IMR-90 (cell line): Measurements from ENCODE around the gene RBFOX1. TPM values are rescaled to one million over a fixed set of nuclear protein-coding genes. Genes with fewer than 3 reads are reported as not detected.

Experiments
- ATAC-seq: fragments of 200-7000 bp; cut with Tn5 transposase; 2 replicates; pipeline ENCODE4 v1.9.1; 2020; ENCODE audit warnings: low read depth, mild to moderate bottlenecking, moderate library complexity
- BruUV-seq: library from RNA; stranded (reverse); fragments of 400-500 nt; replicated peaks from 2 replicates; lab custom pipeline; 2021; lab: Mats Ljungman, UMichigan
- CTCF ChIA-PET: fragments of 300-600 bp; formaldehyde crosslinking; extraction: SDS; loops from one replicate; lab custom pipeline; 2021; ENCODE audit warnings: antibody characterized with exemption; lab: Yijun Ruan, JAX
- POLR2A ChIA-PET: fragments of 300-600 bp; sonication (Branson Sonifier 250); formaldehyde crosslinking; loops from one replicate; lab custom pipeline; 2022; ENCODE audit warnings: antibody characterized with exemption; ENCODE audit not compliant: unreplicated experiment; lab: Charles Lee
- DNase-seq: peaks from one replicate; pipeline ENCODE4 v3.0.0; 2013
- H2AFZ ChIP-seq: replicated peaks from 2 replicates; pipeline ENCODE3; 2013; ENCODE audit warnings: low read length, mild to moderate bottlenecking; ENCODE audit not compliant: poor library complexity
- H2AK5ac ChIP-seq: 2 replicates; pipeline ENCODE4 v1.6.1; 2013; ENCODE audit warnings: low read depth, low read length, inconsistent platforms
- H2AK9ac ChIP-seq: replicated peaks from 2 replicates; pipeline ENCODE3; 2013; ENCODE audit warnings: mild to moderate bottlenecking, low read depth, low read length, moderate library complexity; ENCODE audit not compliant: poor library complexity
- H2BK120ac ChIP-seq: 2 replicates; pipeline ENCODE4 v1.6.1; 2013; ENCODE audit warnings: low read depth, low read length, inconsistent platforms
- H2BK15ac ChIP-seq: 3 replicates; pipeline ENCODE4 v1.6.1; 2013; ENCODE audit warnings: low read depth, low read length, inconsistent platforms
- H2BK20ac ChIP-seq: 2 replicates; pipeline ENCODE4 v1.6.1; 2013; ENCODE audit warnings: low read depth, mild to moderate bottlenecking, inconsistent platforms, low read length, moderate library complexity
- H2BK5ac ChIP-seq: 2 replicates; pipeline ENCODE4 v1.6.1; 2013; ENCODE audit warnings: mild to moderate bottlenecking, low read depth, low read length, inconsistent platforms; ENCODE audit not compliant: poor library complexity, severe bottlenecking
- H3K14ac ChIP-seq: replicated peaks from 2 replicates; pipeline ENCODE4 v1.6.1; 2013; ENCODE audit warnings: low read depth, low read length, inconsistent platforms
- H3K18ac ChIP-seq: 2 replicates; pipeline ENCODE4 v1.6.1; 2013; ENCODE audit warnings: low read depth, low read length, control low read depth
- H3K23ac ChIP-seq: 2 replicates; pipeline ENCODE4 v1.6.1; 2013; ENCODE audit warnings: low read depth, low read length, inconsistent platforms
- H3K27ac ChIP-seq: 2 replicates; pipeline ENCODE4 v1.5.1; 2013; ENCODE audit warnings: mild to moderate bottlenecking, control low read depth, low read length; ENCODE audit not compliant: insufficient read depth
- H3K27me3 ChIP-seq: 2 replicates; pipeline ENCODE4 v1.6.1; 2013; ENCODE audit warnings: low read length; ENCODE audit not compliant: control insufficient read depth, insufficient read depth
- H3K36me3 ChIP-seq: 2 replicates; pipeline ENCODE4 v1.6.1; 2013; ENCODE audit warnings: low read length, mixed read lengths; ENCODE audit not compliant: control insufficient read depth, insufficient read depth
- H3K4ac ChIP-seq: 2 replicates; pipeline ENCODE4 v1.6.1; 2013; ENCODE audit warnings: low read depth, low read length, inconsistent platforms
- H3K4me1 ChIP-seq: 2 replicates; pipeline ENCODE4 v1.6.1; 2013; ENCODE audit warnings: low read length, mixed read lengths; ENCODE audit not compliant: control insufficient read depth, insufficient read depth
- H3K4me2 ChIP-seq: 2 replicates; pipeline ENCODE4 v1.6.1; 2013; ENCODE audit warnings: low read depth, mild to moderate bottlenecking, control low read depth, low read length, moderate library complexity
- H3K4me3 ChIP-seq: 2 replicates; pipeline ENCODE4 v1.5.1; 2013; ENCODE audit warnings: low read depth, mild to moderate bottlenecking, control low read depth, low read length, moderate library complexity; ENCODE audit not compliant: insufficient read depth
- H3K56ac ChIP-seq: 2 replicates; pipeline ENCODE4 v1.6.1; 2013; ENCODE audit warnings: low read length, inconsistent platforms; ENCODE audit not compliant: insufficient read depth; ENCODE audit errors: extremely low read depth
- H3K79me1 ChIP-seq, 2 experiments: 2 replicates each; pipeline ENCODE4 v1.6.1; 2013; ENCODE audit warnings: low read length in 2 of 2, inconsistent platforms in 1 of 2, low read depth in 1 of 2
- H3K9ac ChIP-seq: 2 replicates; pipeline ENCODE4 v1.6.1; 2013; ENCODE audit warnings: low read depth, low read length, control low read depth
- H3K9me1 ChIP-seq: 2 replicates; pipeline ENCODE4 v1.6.1; 2013; ENCODE audit warnings: low read length, inconsistent platforms; ENCODE audit not compliant: insufficient read depth
- H3K9me3 ChIP-seq: 2 replicates; pipeline ENCODE4 v1.6.1; 2013; ENCODE audit warnings: low read length; ENCODE audit not compliant: control insufficient read depth, insufficient read depth
- H4K20me1 ChIP-seq: 2 replicates; pipeline ENCODE4 v1.6.1; 2013; ENCODE audit warnings: low read length, inconsistent platforms; ENCODE audit not compliant: insufficient read depth
- H4K5ac ChIP-seq: 2 replicates; pipeline ENCODE4 v1.6.1; 2013; ENCODE audit warnings: mild to moderate bottlenecking, low read depth, low read length, control low read depth
- H4K8ac ChIP-seq, 2 experiments: 2 replicates each; pipeline ENCODE4 v1.6.1; 2013; ENCODE audit warnings: low read depth in 2 of 2, low read length in 2 of 2, control low read depth in 1 of 2, inconsistent platforms in 1 of 2
- H4K91ac ChIP-seq: 2 replicates; pipeline ENCODE4 v1.6.1; 2013; ENCODE audit warnings: low read depth, low read length, inconsistent platforms; ENCODE audit not compliant: insufficient read depth
- BHLHE40 ChIP-seq: fragments of 150-350 bp; IDR thresholded peaks from 2 replicates; pipeline ENCODE4 v1.6.1; 2016; ENCODE audit warnings: mild to moderate bottlenecking, low read depth, low read length
- CHD1 ChIP-seq: IDR thresholded peaks from 2 replicates; pipeline ENCODE4 v1.6.1; 2012; ENCODE audit warnings: low read depth, low read length, improper control_type of control experiment
- POLR2A ChIP-seq: IDR thresholded peaks from 2 replicates; pipeline ENCODE4 v1.6.1; 2012; ENCODE audit warnings: mild to moderate bottlenecking, low read depth, low read length
- WGBS, 2 experiments: methylation state at CpG; one replicate each; pipeline versions ENCODE4 v1.1.5 to v1.1.7; 2013; ENCODE audit warnings: missing lambda C conversion rate in 2 of 2; ENCODE audit not compliant: insufficient read length in 1 of 2; ENCODE audit errors: extremely low coverage in 2 of 2; 5-methylcytosine and 5-hydroxymethylcytosine counted together
- dilution Hi-C: fragments of 300-500 bp; cut with HindIII; formaldehyde crosslinking; loops from one replicate; pipeline ENCODE4 v1.14.3; 2018; ENCODE audit warnings: low sequenced_read_pairs; ENCODE audit not compliant: unreplicated experiment
- in situ Hi-C: fragments of 300-500 bp; cut with MboI; formaldehyde crosslinking; loops from 3 replicates; pipeline ENCODE4 v1.14.3; 2019; ENCODE audit warnings: low sequenced_read_pairs, inconsistent platforms, mixed read lengths
- intact Hi-C: fragments of 100-400 bp; cut with micrococcal nuclease; formaldehyde crosslinking; loops from 2 replicates; pipeline ENCODE4 v1.10.0; 2022
- polyA plus RNA-seq, 3 experiments: library from polyadenylated mRNA; depleted of rRNA; stranded (reverse); fragments of >200 nt; gene quantifications; 2 replicates each; pipeline ENCODE4 v1.2.3, GENCODE V29; 2012; ENCODE audit warnings: low replicate concordance in 1 of 3
- total RNA-seq: library from RNA; depleted of rRNA; stranded (reverse); fragments of >200 nt; gene quantifications from 2 replicates; pipeline ENCODE4 v1.2.3, GENCODE V29; 2012

The RBFOX1 gene
- total and polyA plus RNA-seq, 2 of the 4 experiments (the other 2 are of a cell fraction): not detected

GRCh38 chr16:7419441-7419840, 86.8 kb downstream of the RBFOX1 start:
- Histone ChIP-seq H3K27ac (no peak overlapping the region), H3K56ac (no peak overlapping the region), H4K8ac (no peak overlapping the region), H2AK5ac (no peak overlapping the region), H4K5ac (no peak overlapping the region), H3K23ac (no peak overlapping the region), H3K27me3 (no peaks in the 10 kb centered on the region), H4K20me1 (no peaks in the 10 kb centered on the region), H3K9me3 (peaks cover 22% of the 10 kb centered on the region), H3K79me1 (no peaks in the 10 kb centered on the region), H3K4me3 (no peak overlapping the region), H2AK9ac (no peak overlapping the region), H3K4ac (no peak overlapping the region), H4K91ac (no peak overlapping the region), H2BK20ac (no peak overlapping the region), H3K36me3 (no peaks in the 10 kb centered on the region), H2BK15ac (no peak overlapping the region), H3K4me1 (no peaks in the 10 kb centered on the region), H3K18ac (no peak overlapping the region), H3K9me1 (no peaks in the 10 kb centered on the region), H2BK120ac (no peak overlapping the region), H3K14ac (no peak overlapping the region), H2AFZ (no peak overlapping the region), H2BK5ac (no peak overlapping the region), H3K4me2 (no peak overlapping the region), H3K9ac (no peak overlapping the region)
- ChIA-PET POLR2A (no interaction called here), CTCF (no interaction called here)
- WGBS, 2 experiments: 23% methylated on average over 5 of the region's 9 CpGs; no CpG with 5 or more reads in 1 of the 2 experiments
- dilution Hi-C loops (no loop called here), in situ Hi-C loops (no loop called here), intact Hi-C loops (no loop called here)
- ATAC-seq: no peak
- DNase-seq: no peak
- BruUV-seq: no TSS peak
- no peak for TF ChIP-seq POLR2A
- TF ChIP-seq CHD1: no peak
- no peak for TF ChIP-seq BHLHE40
